Astrocyte (in vitro differentiated cells and primary cell): ENCODE data around the gene GNAI2.

Experiments used
- CTCF ChIP-seq: IDR thresholded peaks from 2 replicates; pipeline ENCODE4 v1.5.1; 2011; ENCODE audit warnings: low read depth, mild to moderate bottlenecking, inconsistent platforms, low read length, moderate library complexity; ENCODE audit not compliant: insufficient read depth
- EZH2 ChIP-seq: IDR thresholded peaks from 2 replicates; pipeline ENCODE4 v1.6.1; 2012; ENCODE audit warnings: mild to moderate bottlenecking, low read length, inconsistent platforms; ENCODE audit not compliant: insufficient read depth

GRCh38 chr3:50299929-50300680, 64.1 kb downstream of the GNAI2 start:
- TF ChIP-seq CTCF (no peak), EZH2 (no peak)
